GM19193 (cell line): Measurements from ENCODE around the gene APOLD1.

Experiments
- POLR2A ChIP-seq: IDR thresholded peaks from 4 replicates; pipeline ENCODE4 v1.6.1; 2011; ENCODE audit not compliant: insufficient read depth, insufficient read length; ENCODE audit errors: extremely low read depth

APOLD1 gene

GRCh38 chr12:12784911-12785814 is at the start of gene APOLD1:
Gene APOLD1, plus strand, starts transcription at chr12:12785659. Its CDS starts 33 bp downstream, at chr12:12785692.
- TF ChIP-seq POLR2A: no peak

DNA sequence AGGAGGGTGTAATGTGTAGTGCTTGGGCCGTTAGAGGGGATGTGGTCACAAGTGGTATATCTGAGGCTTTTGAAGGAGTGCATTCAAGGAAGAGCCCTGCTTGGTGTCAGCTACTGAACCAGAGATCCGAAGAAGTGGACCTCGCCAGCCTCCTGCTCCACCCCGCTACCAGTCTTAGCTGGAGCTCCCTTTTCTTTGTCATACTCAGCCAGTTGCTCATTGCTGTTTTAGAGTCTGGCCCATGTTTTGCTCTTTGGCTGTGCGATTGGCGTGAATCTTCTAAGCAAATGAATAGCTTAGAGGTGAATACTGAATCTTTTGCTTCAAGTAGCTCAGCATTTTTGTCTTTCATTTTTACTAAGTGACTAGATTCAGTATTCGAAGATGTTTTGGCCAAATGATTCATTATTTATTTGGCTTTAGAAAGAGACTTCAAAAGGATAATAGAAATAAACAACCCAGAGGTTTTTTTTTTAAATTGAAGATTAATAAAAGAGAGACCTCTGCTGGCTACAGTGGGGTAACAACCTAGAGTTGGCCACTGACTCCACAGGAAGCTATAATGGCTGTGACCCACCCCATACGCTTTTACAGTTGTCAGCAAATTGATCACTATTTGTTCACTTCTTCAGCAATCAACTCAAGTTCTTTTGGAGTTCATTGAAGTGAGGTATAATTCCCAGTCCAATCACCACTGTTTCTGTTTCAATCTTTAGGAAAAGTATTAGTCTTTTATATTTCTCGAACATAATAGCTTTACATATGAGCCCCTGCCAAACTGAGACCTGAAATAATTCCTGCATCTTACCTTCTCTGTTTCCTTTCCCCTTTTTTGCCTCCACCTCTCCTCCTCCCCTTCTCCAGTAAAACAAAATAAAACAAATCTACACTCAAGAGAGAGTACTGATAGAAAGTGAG is 48.4 kb upstream of the APOLD1 start:
- TF ChIP-seq POLR2A: no peak

DNA sequence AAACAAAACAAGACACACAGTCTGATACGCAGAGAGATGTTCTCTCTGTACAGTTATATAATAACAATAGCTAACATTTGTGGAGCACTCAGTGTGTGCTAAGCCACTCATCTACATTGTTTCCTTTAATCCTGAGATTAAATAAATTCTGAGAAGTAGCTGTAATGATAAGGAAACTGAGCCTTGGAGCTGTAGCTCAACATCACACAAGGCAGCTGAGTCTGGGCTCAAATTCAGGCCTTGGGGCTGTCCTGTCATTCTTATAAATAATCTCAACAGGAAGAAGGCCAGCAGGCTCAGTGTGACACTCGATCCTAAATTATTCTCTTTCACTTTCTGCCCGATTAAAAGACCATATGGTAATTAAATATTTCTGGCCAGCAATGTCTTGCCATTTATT is 43.8 kb upstream of the APOLD1 start:
- no peak for TF ChIP-seq POLR2A

- TF ChIP-seq POLR2A: no peak
These were observed 40.7 kb upstream of the APOLD1 start for GRCh38 chr12:12744546-12745305.

DNA sequence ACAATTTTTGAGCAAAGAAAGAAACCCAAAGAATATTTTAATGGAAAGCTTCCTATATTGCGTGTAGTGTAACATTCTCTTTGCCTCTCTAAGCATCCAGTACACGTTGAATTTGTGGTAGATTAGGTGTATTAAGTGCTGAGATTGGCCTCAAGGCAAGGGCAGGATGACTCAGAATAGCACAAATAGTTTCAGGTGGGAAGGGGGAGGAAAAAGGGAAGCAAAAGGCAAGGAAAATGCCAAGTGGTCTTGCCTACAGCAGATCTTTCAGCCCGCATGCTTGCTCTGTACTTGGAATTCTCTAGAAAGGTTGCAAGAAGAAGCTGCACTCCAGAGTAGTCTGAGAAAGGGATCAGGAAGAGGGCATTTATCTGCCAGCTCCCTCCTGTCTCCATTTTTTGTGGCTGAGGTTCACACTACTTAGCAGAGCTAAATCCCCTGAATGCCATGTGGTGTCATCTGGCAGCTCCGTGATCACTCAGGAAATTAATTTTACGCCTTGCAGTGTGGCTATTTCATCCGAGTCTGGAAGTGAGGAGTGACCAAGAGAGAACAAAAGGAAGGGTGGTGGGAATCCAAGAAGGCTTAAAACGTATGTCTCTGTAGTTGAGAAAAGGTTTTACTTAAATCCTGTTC is 39.8 kb upstream of the APOLD1 start:
- no peak for TF ChIP-seq POLR2A

DNA sequence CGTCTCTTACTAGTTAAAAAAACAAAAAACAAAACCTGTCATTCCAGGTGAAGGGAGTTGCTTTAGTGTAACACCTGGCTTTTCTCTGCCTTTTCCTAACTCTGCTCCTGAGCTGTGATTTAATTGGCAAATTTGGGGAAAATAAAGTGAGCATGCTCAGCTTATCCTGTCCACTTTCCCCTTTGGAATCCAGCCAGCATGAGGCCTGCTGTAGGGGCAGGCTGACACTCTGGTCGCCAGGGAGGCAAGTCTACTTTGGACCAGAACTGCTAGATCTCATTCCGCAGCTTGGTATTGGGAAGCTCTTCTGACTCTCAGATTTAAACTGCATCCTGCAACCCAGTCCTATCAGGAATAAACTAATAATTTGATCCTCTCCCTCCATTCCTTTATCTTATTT is 38.2 kb upstream of the APOLD1 start:
- no peak for TF ChIP-seq POLR2A

DNA sequence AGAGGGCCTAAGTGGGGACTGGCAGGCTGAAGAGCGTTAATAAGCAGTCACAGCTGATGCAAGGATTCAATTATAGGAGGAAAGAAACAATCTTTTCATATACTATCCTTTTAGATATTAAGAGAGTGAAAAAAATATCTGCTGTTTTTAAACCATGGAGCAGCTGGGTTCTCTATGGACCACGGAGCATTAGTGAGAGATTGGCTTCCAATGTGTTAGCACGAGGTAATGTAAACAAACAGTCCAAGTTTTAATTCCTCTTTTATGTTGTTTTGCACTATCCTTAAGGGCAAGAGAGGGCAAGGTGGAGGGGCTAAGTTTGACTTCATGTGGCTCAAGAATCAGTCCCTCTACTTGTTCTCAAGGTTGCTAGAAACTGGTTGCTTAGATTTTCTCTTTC is 37.4 kb upstream of the APOLD1 start:
- no peak for TF ChIP-seq POLR2A

DNA sequence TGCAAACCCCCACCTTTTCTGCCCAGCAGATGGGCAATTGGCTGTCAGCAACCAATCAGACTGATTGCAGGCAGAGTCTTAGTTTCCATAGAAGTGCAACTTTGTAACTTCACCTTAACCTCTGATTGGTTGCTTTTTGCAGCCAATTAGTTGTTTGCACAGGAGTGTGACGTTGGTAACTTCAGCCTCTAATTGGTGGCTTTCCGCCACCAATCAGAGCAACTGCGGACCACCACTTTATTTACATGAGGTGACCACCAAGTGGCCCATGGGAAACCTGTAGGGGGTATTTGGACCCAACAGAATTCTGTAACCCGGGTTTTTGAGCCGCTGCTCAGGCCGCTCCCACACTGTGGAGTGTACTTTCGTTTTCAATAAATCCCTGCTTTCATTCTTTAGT is 36.0 kb upstream of the APOLD1 start:
- TF ChIP-seq POLR2A: no peak

GRCh38 chr12:12755923-12756322 is 29.5 kb upstream of the APOLD1 start:
- no peak for TF ChIP-seq POLR2A

DNA sequence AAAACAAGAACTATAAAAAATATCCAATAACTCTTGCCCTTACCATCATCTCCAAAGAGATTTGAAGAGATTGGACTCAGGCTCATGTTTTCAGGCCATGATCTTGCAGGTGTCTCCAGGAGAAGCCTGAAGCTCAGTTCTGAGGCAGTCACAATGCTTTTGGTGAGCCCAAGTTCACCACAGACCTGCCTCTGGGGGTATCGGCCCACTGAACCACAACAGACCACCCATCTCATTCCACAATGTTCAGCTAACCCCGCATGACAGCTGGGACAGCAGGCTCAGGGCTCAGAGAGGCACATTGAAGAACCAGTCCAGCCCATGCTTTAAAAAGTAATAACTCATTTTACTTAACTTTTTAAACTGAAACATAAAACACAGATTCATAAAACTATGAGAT is 28.3 kb upstream of the APOLD1 start:
- no peak for TF ChIP-seq POLR2A

GRCh38 chr12:12759234-12759915 is 26.1 kb upstream of the APOLD1 start:
- no peak for TF ChIP-seq POLR2A

DNA sequence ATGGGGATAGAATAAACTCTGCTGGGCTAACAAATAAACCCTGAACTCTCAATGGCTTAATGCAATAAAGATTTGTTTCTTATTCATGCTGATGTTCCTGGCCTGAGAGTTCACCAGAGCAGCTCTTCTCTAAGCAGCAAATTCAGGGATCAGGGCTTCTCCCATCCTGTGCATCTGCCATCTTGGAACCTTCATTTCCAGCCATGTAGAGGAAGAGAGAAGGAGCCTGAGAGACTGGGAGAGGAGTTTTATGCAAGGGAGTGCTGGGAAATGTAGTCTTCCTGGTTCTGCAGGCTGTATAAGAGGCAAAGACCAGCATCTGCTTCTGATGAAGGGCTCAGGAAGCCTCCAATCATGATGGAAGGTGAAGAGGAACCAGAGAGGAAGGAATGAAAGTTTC is 20.6 kb upstream of the APOLD1 start:
- TF ChIP-seq POLR2A: no peak

- no peak for TF ChIP-seq POLR2A
These were observed 15.2 kb upstream of the APOLD1 start for GRCh38 chr12:12770262-12770661.

GRCh38 chr12:12774791-12775190 is 10.7 kb upstream of the APOLD1 start:
- TF ChIP-seq POLR2A: no peak

DNA sequence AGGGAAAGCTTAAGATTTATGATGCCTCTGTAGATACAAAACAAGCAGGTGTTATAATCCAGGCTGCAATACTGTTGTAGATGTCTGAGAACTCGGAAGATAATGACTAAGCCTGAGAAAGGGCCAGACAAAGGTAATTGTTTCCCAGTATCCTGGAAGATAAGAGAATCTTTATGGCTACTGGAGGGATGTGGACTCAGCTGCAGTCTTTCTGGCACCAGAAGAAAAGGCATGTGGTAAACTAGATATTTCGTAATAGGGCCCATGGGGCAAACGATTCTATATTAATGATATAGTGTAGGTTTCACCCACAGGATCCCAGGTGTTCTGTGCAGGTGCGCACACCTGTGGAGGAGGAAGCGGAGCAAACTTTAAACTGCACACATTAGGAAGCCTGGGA is 9.2 kb upstream of the APOLD1 start:
- TF ChIP-seq POLR2A: no peak

- TF ChIP-seq POLR2A: no peak
These were observed 8.4 kb upstream of the APOLD1 start for GRCh38 chr12:12777092-12777491.
